ENCODE data around the gene CCDC192.
A peak's percentile ranks its signal among the peaks of the same experiment; 100 is the strongest.

CCDC192 gene

GRCh38 chr5:127834094-127834531 is 130.9 kb downstream of the CCDC192 start:
- TF ChIP-seq CTCF (IDR thresholded peaks at IDR 0.05) (0 out of 2 replicates have a peak, but pooled peaks have one; percentile 6), ZFX (IDR thresholded peaks at IDR 0.05; ENCODE audit: borderline replicate concordance) (no peak)
- H3K27ac ChIP-seq: no peak overlapping the region

GRCh38 chr5:127834554-127834953 is 131.4 kb downstream of the CCDC192 start:
- no peak overlapping the region for H3K27ac ChIP-seq
- TF ChIP-seq CTCF (IDR thresholded peaks at IDR 0.05) (no peak), ZFX (IDR thresholded peaks at IDR 0.05; ENCODE audit: borderline replicate concordance) (no peak)

DNA sequence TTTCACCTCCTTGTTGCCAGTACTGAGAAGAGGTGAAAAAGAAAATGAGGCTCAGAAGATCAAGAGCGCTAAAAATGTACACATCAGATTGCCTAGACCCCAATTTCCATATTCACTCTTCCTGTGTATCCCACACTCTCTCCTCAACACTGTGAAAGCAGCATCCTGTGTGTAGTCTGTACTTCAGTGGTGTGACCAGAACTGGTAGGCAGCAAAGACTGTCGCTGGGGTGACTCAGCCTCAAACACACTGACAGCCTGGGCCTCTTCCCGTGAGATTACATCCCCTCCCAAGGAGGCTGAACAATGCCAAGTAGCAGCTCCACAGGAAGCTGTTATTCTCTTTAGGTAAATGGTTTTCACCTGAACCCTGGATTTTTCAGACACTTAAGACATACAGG is 135.5 kb downstream of the CCDC192 start:
- TF ChIP-seq CTCF (IDR thresholded peaks at IDR 0.05) (no peak), ZFX (IDR thresholded peaks at IDR 0.05; ENCODE audit: borderline replicate concordance) (no peak)
- no peak overlapping the region for H3K27ac ChIP-seq

DNA sequence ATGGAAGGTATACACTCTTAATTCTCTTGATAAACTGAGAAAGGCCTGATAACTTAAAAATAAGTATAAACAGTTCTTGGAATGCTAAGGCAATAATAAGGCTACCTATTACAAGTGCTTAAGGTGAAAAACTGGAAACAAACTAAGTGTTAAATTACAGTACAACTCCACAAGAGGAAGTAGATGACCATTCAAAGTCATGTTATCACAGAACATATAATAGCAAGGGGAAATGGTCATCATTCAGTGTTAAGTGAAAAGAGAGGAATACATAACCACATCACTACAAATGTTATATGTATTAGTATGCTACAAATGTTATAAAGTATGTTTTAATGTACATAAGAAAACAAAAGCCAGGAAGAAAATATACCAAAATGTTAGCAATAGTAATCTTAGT is 135.9 kb downstream of the CCDC192 start:
- no peak for TF ChIP-seq CTCF (IDR thresholded peaks at IDR 0.05)
- no peak for TF ChIP-seq ZFX (IDR thresholded peaks at IDR 0.05; ENCODE audit: borderline replicate concordance)
- no peak overlapping the region for H3K27ac ChIP-seq

DNA sequence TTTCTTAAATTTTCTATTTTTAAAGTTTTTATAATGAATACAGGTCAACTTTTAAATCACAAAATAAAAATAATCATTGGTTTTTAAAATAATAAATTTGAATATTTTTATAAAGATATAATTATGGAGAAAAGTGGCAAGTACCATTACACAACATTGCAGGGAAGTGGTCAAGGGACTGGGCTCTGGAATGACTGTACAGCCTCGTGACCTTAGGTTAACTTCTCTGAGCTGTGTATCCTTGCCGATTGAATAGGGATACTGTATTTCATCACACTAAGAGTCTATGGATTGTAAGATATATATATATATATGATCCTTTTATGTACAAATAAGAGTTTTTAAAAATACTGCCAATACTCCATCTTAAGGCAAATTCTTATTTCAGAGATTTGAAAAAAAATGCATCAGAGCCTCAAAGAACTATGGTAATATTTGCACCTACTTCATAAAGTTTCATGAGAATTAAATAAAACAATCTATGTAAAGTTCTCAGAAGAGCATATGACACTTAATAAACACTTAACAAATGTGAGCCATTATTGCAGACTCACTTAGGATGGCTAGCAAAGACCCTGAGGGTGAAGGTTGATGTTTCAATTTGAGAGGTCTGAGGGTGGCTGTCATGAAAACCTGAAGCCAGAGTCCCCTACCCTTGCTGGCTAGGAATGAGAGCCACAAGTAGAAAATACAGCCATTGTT is 136.5 kb downstream of the CCDC192 start:
- TF ChIP-seq CTCF (IDR thresholded peaks at IDR 0.05): no peak
- no peak for TF ChIP-seq ZFX (IDR thresholded peaks at IDR 0.05; ENCODE audit: borderline replicate concordance)
- peak overlapping the region; percentile 59 for H3K27ac ChIP-seq

DNA sequence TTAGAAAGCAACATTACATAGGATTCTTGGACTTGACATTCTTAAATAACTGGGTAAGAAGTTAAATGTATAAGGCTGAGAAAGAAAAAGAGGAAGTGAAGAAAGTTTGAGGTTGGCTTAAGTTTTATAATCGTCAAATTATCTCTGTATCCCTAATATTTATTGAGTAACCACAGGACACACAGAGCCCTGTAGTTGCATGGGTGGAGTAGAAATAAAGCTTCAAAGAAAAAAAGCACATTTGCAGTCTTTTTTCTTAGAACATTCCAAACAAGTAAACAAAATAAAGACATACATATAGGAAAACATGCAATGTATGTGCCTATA is 137.0 kb downstream of the CCDC192 start:
- TF ChIP-seq CTCF (IDR thresholded peaks at IDR 0.05): no peak
- no peak for TF ChIP-seq ZFX (IDR thresholded peaks at IDR 0.05; ENCODE audit: borderline replicate concordance)
- peak overlapping the region; percentile 59 for H3K27ac ChIP-seq

DNA sequence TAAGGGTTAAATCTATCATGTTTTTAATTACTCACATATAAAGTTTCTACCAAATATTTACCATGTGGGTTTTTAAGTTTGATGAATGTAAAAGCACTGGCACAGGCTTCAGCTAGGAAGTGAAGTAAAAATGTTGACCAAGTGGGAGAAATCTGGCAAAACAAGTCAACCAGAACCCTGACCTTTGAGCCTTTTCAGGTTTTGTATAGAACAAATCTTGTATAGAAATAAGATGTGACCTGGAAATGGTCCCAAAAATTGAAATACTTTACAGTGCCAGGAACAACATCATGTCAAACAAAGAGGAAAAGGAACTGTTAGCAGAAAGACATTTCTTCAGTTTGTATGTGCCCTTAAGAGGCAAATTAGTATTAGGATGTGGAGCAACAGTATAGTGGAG is 137.6 kb downstream of the CCDC192 start:
- TF ChIP-seq ZFX (IDR thresholded peaks at IDR 0.05; ENCODE audit: borderline replicate concordance): no peak
- TF ChIP-seq CTCF (IDR thresholded peaks at IDR 0.05): no peak
- peak overlapping the region; percentile 59 for H3K27ac ChIP-seq
